SU-DHL-6 (cell line): Measurements from ENCODE around the gene SPOCK1.

Experiments used
- CTCF ChIP-seq: fragments of 200-600 bp; sonication (generic); IDR thresholded peaks from one replicate; pipeline ENCODE4 v1.5.1; 2017; ENCODE audit warnings: antibody characterized with exemption, mild to moderate bottlenecking, low read length, moderate library complexity; ENCODE audit not compliant: insufficient read depth, poor library complexity, severe bottlenecking
- EZH2phosphoT487 ChIP-seq: fragments of 200-600 bp; sonication (generic), shearing (Covaris generic); conservative IDR thresholded peaks from 2 replicates; pipeline ENCODE4 v1.6.1; 2018; ENCODE audit warnings: mild to moderate bottlenecking, antibody characterized with exemption, low read length, moderate library complexity, mixed read lengths

GRCh38 chr5:137072361-137073115 lies 426.6 kb downstream of the SPOCK1 start:
- TF ChIP-seq CTCF: no peak
- no peak for TF ChIP-seq EZH2phosphoT487
